ENCODE data around the gene ACTRT2. TPM values are rescaled to one million over a fixed set of nuclear protein-coding genes. Genes with fewer than 3 reads are reported as not detected.

ACTRT2 gene
- total RNA-seq, 1 experiment from 2014 or later, result not detected

DNA sequence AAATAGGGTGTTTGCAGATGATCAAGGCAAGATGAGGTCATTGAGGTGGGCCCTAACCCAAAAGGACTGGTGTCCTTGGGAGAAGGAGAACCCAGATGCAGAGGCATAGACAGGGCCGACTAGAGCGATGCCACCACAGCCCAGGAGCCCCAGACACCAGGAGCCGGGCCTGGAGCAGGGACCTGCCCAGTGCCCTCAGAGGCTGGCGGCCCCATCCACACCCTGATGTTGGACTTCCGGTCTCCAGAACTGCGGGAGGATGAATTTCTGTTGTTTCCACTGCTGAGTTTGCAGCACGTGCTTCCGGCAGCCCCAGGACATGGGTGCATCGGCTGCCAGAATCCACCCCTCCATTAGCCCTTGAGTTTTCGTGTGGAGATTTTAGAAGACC lies 7.2 kb upstream of the ACTRT2 start:
- H3K27me3 Mint-ChIP-seq (ENCODE audit: low read depth), result peaks cover 6% of the 10 kb centered on the region
- H3K27me3 ChIP-seq (ENCODE audit: insufficient read depth, low read length), result no peaks in the 10 kb centered on the region; the same call in 1 of the 2 replicates
- H2BK12ac ChIP-seq (ENCODE audit: insufficient read length, low read depth, low read length), result no peak overlapping the region
- H3K27ac Mint-ChIP-seq, result no peak overlapping the region
- no peaks in the 10 kb centered on the region for H3K79me1 ChIP-seq (ENCODE audit: insufficient read depth, low read depth, low read length, poor library complexity, severe bottlenecking)
- H3K4me1 Mint-ChIP-seq, result peaks cover 0 to 19% of the 10 kb centered on the region in 2 experiments; a peak in 2 of 4 replicates
- no peak overlapping the region for H2BK15ac ChIP-seq (ENCODE audit: low read depth, low read length)
- H3K79me2 ChIP-seq (ENCODE audit: insufficient read depth, low read length), result no peaks in the 10 kb centered on the region
- H3K18ac ChIP-seq (ENCODE audit: insufficient read length, low read depth, low read length), result no peak overlapping the region
- no peak overlapping the region for H3K14ac ChIP-seq (ENCODE audit: insufficient read depth, low read length)
- H3K9me3 Mint-ChIP-seq, result peaks cover 14 to 64% of the 10 kb centered on the region in 2 experiments
- H3K4ac ChIP-seq (ENCODE audit: low read depth, low read length), result no peak overlapping the region
- no peak overlapping the region for H3K9ac ChIP-seq (ENCODE audit: extremely low read depth, insufficient read length, low read length)
- H3K4me3 Mint-ChIP-seq, result 0 out of 5 replicates have a peak overlapping the region, but pooled peaks of 1 of the 2 experiments have one; percentile 44
- DNase-seq, result no peak
- H3K4me1 ChIP-seq (ENCODE audit: insufficient read depth, low read length), result no peaks in the 10 kb centered on the region
- WGBS (ENCODE audit: extremely low coverage, insufficient read length, low lambda C conversion rate), result no CpG with 5 or more reads among the region's 10 CpGs
- H4K91ac ChIP-seq (ENCODE audit: insufficient read length, low read depth, low read length), result no peak overlapping the region
- no peak overlapping the region for H4K5ac ChIP-seq (ENCODE audit: insufficient read length, low read depth, low read length)
- H3K9me3 ChIP-seq (ENCODE audit: control insufficient read depth, low read depth, low read length), result peaks cover 15% of the 10 kb centered on the region
- no peak overlapping the region for H2AK5ac ChIP-seq (ENCODE audit: insufficient read length, low read length)
- no peak overlapping the region for H2BK20ac ChIP-seq (ENCODE audit: low read depth, low read length, poor library complexity, severe bottlenecking)
- H3K23ac ChIP-seq (ENCODE audit: insufficient read length, low read depth, low read length), result no peak overlapping the region
- no peak overlapping the region for H3T11ph ChIP-seq (ENCODE audit: low read length)
- no peak overlapping the region for H2AFZ ChIP-seq (ENCODE audit: low read length)
- no peak overlapping the region for H3K27ac ChIP-seq (ENCODE audit: insufficient read length, low read depth, low read length)
- H3K4me2 ChIP-seq (ENCODE audit: insufficient read depth, insufficient read length, low read length), result no peak overlapping the region
- TF ChIP-seq CTCF (conservative IDR thresholded peaks at IDR 0.05), result no peak
- no peak overlapping the region for H4K8ac ChIP-seq (replicated peaks; ENCODE audit: insufficient read length, low read depth, low read length)
- no peaks in the 10 kb centered on the region for H3K23me2 ChIP-seq (ENCODE audit: insufficient read length, low read depth, low read length, poor library complexity, severe bottlenecking)
- no peaks in the 10 kb centered on the region for H4K20me1 ChIP-seq (ENCODE audit: control insufficient read depth, insufficient read depth, insufficient read length)
- no peak overlapping the region for H2BK120ac ChIP-seq (ENCODE audit: low read depth, low read length, poor library complexity, severe bottlenecking)
- H3K56ac ChIP-seq (ENCODE audit: insufficient read length, low read depth, low read length), result no peak overlapping the region
- no peak overlapping the region for H2BK5ac ChIP-seq (ENCODE audit: insufficient read length, low read length)
- H3K36me3 Mint-ChIP-seq (ENCODE audit: insufficient read depth in 1 of 3, low read depth in 3 of 3), result peaks cover 0 to 24% (median 2%) of the 10 kb centered on the region in 3 experiments; a peak in 4 of 7 replicates
